ENCODE data around the gene PRR20G.

Gene PRR20G

GRCh38 chr3:127329631-127330285 lies 41.9 kb upstream of the PRR20G start:
- H3K9me3 ChIP-seq (ENCODE audit: insufficient read depth, low read length), result peaks cover 16% of the 10 kb centered on the region; the same call in 1 of the 2 replicates
- H3K4me1 ChIP-seq (ENCODE audit: low read length), result no peaks in the 10 kb centered on the region
- H3K79me2 ChIP-seq (ENCODE audit: low read length), result no peaks in the 10 kb centered on the region
- H3K36me3 ChIP-seq (replicated peaks; ENCODE audit: low read depth, low read length), result no peaks in the 10 kb centered on the region
- peaks cover 9% of the 10 kb centered on the region; the same call in 1 of the 2 replicates for H3K27me3 ChIP-seq (ENCODE audit: low read depth, low read length)
- H3K27ac ChIP-seq (ENCODE audit: low read length), result no peak overlapping the region
- H2AFZ ChIP-seq (ENCODE audit: low read depth, low read length), result no peak overlapping the region
- TF ChIP-seq CTCF (IDR thresholded peaks at IDR 0.05; ENCODE audit: low read depth, low read length) (no peak), EZH2phosphoT487 (IDR thresholded peaks at IDR 0.05; ENCODE audit: low read depth) (no peak)
- H3K4me2 ChIP-seq (ENCODE audit: low read length), result no peak overlapping the region
- no peaks in the 10 kb centered on the region for H4K20me1 ChIP-seq (ENCODE audit: insufficient read depth, low read length)
- H3K9ac ChIP-seq (ENCODE audit: low read length), result no peak overlapping the region
- no peak overlapping the region for H3K4me3 ChIP-seq (ENCODE audit: low read length)

GRCh38 chr3:127328421-127328820 lies 40.6 kb upstream of the PRR20G start:
- Histone ChIP-seq H3K4me1 (ENCODE audit: low read length) (no peaks in the 10 kb centered on the region), H3K9me3 (ENCODE audit: insufficient read depth, low read length) (peaks cover 16% of the 10 kb centered on the region; the same call in 1 of the 2 replicates), H3K27me3 (ENCODE audit: low read depth, low read length) (peaks cover 2% of the 10 kb centered on the region; the same call in 1 of the 2 replicates), H4K20me1 (ENCODE audit: insufficient read depth, low read length) (no peaks in the 10 kb centered on the region), H2AFZ (ENCODE audit: low read depth, low read length) (no peak overlapping the region), H3K36me3 (replicated peaks; ENCODE audit: low read depth, low read length) (no peaks in the 10 kb centered on the region), H3K4me2 (ENCODE audit: low read length) (no peak overlapping the region), H3K79me2 (ENCODE audit: low read length) (no peaks in the 10 kb centered on the region), H3K4me3 (ENCODE audit: low read length) (no peak overlapping the region), H3K9ac (ENCODE audit: low read length) (no peak overlapping the region), H3K27ac (ENCODE audit: low read length) (no peak overlapping the region)
- no peak for TF ChIP-seq CTCF (IDR thresholded peaks at IDR 0.05; ENCODE audit: low read depth, low read length)
- TF ChIP-seq EZH2phosphoT487 (IDR thresholded peaks at IDR 0.05; ENCODE audit: low read depth), result no peak

- Histone ChIP-seq H2AFZ (ENCODE audit: low read depth, low read length) (no peak overlapping the region), H3K79me2 (ENCODE audit: low read length) (no peaks in the 10 kb centered on the region), H3K4me2 (ENCODE audit: low read length) (no peak overlapping the region), H3K9ac (ENCODE audit: low read length) (no peak overlapping the region), H3K4me3 (ENCODE audit: low read length) (no peak overlapping the region), H3K9me3 (ENCODE audit: insufficient read depth, low read length) (peaks cover 16% of the 10 kb centered on the region; the same call in 1 of the 2 replicates), H3K36me3 (replicated peaks; ENCODE audit: low read depth, low read length) (no peaks in the 10 kb centered on the region), H3K4me1 (ENCODE audit: low read length) (no peaks in the 10 kb centered on the region), H4K20me1 (ENCODE audit: insufficient read depth, low read length) (no peaks in the 10 kb centered on the region), H3K27me3 (ENCODE audit: low read depth, low read length) (peaks cover 6% of the 10 kb centered on the region), H3K27ac (ENCODE audit: low read length) (no peak overlapping the region)
- TF ChIP-seq CTCF (IDR thresholded peaks at IDR 0.05; ENCODE audit: low read depth, low read length), result no peak
- no peak for TF ChIP-seq EZH2phosphoT487 (IDR thresholded peaks at IDR 0.05; ENCODE audit: low read depth)
Measured at GRCh38 chr3:127326341-127326740, 38.5 kb upstream of the PRR20G start.

DNA sequence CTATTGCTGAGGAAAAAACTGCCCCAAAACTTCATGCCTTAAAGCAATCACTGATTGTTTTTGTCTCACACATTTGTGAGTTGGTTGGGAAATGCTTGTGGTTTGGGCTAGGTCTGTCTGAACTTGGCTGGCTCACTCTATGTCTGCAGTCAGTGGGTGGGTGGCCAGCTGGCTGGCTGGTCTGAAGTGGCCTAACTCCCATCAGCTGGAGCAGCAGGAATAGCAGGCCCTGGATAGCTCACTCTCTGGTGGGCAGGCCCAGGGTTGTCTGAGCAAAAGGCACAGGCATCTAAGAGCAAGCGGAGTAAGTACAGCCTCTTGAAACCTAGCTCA lies 37.7 kb upstream of the PRR20G start:
- Histone ChIP-seq H3K36me3 (replicated peaks; ENCODE audit: low read depth, low read length) (no peaks in the 10 kb centered on the region), H2AFZ (ENCODE audit: low read depth, low read length) (no peak overlapping the region), H3K9ac (ENCODE audit: low read length) (no peak overlapping the region), H3K4me3 (ENCODE audit: low read length) (no peak overlapping the region), H3K27me3 (ENCODE audit: low read depth, low read length) (peaks cover 6% of the 10 kb centered on the region), H3K27ac (ENCODE audit: low read length) (no peak overlapping the region), H4K20me1 (ENCODE audit: insufficient read depth, low read length) (no peaks in the 10 kb centered on the region), H3K9me3 (ENCODE audit: insufficient read depth, low read length) (peaks cover 11% of the 10 kb centered on the region; the same call in 1 of the 2 replicates), H3K79me2 (ENCODE audit: low read length) (no peaks in the 10 kb centered on the region), H3K4me2 (ENCODE audit: low read length) (no peak overlapping the region), H3K4me1 (ENCODE audit: low read length) (no peaks in the 10 kb centered on the region)
- no peak for TF ChIP-seq EZH2phosphoT487 (IDR thresholded peaks at IDR 0.05; ENCODE audit: low read depth)
- TF ChIP-seq CTCF (IDR thresholded peaks at IDR 0.05; ENCODE audit: low read depth, low read length), result no peak

All from OCI-LY3 (cell line).